GM13976 (cell line): ENCODE measurements around the gene SPCS1.
A peak's percentile ranks its signal among the peaks of the same experiment; 100 is the strongest.

Experiments
- DNase-seq: peaks from one replicate; pipeline ENCODE4 v3.0.0; 2012; ENCODE audit warnings: low spot score
- CTCF ChIP-seq: IDR thresholded peaks from 2 replicates; pipeline ENCODE4 v1.5.1; 2012; ENCODE audit warnings: borderline replicate concordance, mild to moderate bottlenecking; ENCODE audit not compliant: insufficient read depth; ENCODE audit errors: extremely low read depth, missing control alignments, control extremely low read depth
- in situ Hi-C: fragments of 300-500 bp; cut with MboI; formaldehyde crosslinking; loops from one replicate; pipeline ENCODE4 v1.12.0; 2022; ENCODE audit warnings: low sequenced_read_pairs, mixed read lengths, inconsistent platforms; ENCODE audit not compliant: unreplicated experiment

SPCS1 gene

DNA sequence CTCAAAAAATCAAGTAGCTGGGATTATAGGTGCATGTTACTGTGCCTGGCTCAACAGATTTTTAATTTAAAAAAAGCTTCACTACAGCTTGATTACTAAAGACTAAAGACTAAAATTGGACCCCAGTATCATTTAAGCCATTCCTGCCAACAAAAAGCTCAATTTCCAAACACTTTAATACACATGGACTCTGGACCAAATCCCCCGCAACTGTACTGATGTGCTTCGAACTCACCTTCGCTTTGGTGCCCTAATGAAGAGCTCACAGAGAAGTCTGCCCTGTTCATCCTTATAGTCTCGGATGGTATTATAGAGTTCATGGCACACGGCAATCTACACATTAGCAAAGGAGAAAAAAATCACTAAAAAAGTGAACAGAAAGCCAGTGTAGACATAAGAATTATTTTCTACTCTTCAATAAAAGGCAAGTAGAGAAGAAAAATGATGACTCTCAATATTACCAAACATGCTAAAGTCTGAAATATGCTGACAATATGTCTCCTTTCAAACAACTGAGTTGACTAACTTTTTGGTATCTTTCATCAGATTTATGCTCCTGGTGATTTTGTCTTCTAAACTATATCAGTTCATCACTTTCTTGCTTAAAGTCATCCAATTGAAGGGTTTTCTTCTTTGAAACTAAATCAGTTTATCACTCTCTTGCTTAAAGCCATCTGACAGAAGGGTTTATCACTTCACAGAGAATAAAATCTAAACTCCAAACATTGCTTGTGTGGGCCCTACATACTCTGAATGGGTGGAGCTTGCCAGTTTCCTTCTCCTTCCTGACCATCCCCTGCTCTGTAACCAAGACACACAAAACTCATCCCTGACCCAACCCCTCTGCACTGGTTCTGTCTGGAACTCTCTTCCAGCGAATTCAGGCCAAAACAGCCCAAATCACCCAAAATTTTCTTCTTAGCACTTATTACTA, 27.4 kb upstream of the SPCS1 start:
- no peak for TF ChIP-seq CTCF
- DNase-seq = no peak
- in situ Hi-C loops = no loop called here

DNA sequence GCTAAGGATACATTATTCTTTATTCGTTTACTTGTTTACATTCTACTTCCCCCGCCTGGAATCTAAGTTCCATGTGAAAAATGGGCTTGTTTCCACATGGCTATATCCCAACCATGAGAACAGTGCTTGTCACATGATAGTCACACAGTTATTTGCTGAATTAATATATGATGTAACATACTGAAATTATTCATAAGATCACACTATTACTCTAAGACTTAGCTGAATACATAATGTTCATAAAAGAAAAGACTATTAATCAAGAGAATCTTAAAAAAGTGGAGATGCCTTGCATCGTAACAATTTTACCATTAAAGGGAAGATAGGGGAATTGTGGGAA, 26.7 kb upstream of the SPCS1 start:
- in situ Hi-C loops = no loop called here
- no peak for TF ChIP-seq CTCF
- no peak for DNase-seq

- DNase-seq = no peak
- in situ Hi-C loops = no loop called here
These were observed 26.1 kb upstream of the SPCS1 start for GRCh38 chr3:52679811-52680210.

DNA sequence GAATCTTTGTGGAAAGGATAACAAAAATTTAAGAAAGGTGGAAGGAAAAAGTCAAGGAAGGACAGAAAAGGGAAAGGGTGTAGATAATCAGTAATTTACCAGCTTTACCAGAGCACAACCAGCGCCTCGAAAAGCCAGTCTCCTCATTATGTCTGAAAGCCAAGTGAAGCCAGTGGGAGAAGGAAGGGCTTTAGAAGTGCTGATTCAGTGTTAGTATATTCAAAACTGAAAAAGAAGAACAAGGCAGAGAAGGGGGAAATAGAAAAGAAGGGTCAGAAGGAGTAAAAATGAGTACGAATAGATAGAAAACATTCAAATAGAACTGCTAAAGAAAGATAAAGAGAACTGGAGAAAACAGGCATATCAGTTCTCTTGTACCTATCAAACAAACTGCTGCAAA, 24.3 kb upstream of the SPCS1 start:
- in situ Hi-C loops = no loop called here
- TF ChIP-seq CTCF = no peak
- DNase-seq = no peak

More at GRCh38 chr3:52679811-52680210, 26.1 kb upstream of the SPCS1 start:
- no peak for TF ChIP-seq CTCF

DNA sequence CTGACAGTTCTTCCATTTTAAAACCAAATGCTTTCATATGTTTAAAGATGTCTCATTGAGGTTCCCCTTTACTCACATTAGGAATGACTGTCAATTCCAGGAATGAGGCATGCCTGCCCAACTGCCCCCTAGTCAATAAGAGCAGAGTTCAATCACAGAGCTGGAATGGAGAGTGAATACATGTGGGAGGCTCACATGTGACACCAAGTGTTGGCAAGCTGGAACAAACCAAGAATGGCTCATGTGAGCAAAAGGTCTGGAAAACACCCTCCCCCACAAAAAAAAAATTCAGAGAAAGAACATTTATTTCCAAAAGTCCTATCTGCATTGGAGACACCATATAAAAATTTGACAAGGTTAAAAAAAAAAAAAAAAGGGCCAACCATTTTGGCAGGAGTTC, 23.9 kb upstream of the SPCS1 start:
- DNase-seq = no peak
- peak; percentile 39 for TF ChIP-seq CTCF
- in situ Hi-C loops = no loop called here

DNA sequence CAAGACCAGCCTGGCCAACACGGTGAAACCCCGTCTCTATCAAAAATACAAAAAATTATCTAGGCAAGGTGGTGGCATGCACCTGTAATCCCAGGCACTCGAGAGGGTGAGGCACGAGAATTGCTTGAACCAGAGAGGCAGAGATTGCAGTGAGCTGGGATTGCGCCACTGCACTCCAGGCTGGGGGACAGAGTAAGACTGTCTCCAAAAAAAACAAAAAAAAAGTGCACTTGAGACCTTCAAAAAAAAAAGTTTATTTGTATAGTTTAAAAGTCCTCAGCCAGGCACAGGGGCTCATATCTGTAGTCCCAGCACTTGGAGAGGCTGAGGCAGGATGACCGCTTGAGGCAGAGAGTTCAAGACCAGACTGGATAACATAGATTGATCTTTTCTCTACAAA, 22.3 kb upstream of the SPCS1 start:
- TF ChIP-seq CTCF = no peak
- in situ Hi-C loops = no loop called here
- no peak for DNase-seq

- in situ Hi-C loops = no loop called here
- TF ChIP-seq CTCF = no peak
- DNase-seq = no peak
These were observed 21.7 kb upstream of the SPCS1 start for GRCh38 chr3:52684184-52684583.
